AG09319 (cell line): ENCODE data around the gene CSAD.
"Not testable (repeated sequence)": the region's sequence is repeated elsewhere in the genome, so short reads cannot be mapped to it uniquely, and the experiment has no call there.

Experiments
- DNase-seq: peaks from one replicate; pipeline ENCODE4 v3.0.0-alpha.2; 2010; ENCODE audit warnings: low read depth; ENCODE audit errors: extremely low read depth
- TF ChIP-seq, protein P1 (sequence below): IDR thresholded peaks from 2 replicates; pipeline ENCODE4 v1.5.1; 2011; ENCODE audit warnings: low read depth, mild to moderate bottlenecking, inconsistent platforms, low read length, moderate library complexity

The CSAD gene

GRCh38 chr12:53208877-53209463, 28.2 kb upstream of the CSAD start:
- no peak for DNase-seq
- TF ChIP-seq, protein P1, sequence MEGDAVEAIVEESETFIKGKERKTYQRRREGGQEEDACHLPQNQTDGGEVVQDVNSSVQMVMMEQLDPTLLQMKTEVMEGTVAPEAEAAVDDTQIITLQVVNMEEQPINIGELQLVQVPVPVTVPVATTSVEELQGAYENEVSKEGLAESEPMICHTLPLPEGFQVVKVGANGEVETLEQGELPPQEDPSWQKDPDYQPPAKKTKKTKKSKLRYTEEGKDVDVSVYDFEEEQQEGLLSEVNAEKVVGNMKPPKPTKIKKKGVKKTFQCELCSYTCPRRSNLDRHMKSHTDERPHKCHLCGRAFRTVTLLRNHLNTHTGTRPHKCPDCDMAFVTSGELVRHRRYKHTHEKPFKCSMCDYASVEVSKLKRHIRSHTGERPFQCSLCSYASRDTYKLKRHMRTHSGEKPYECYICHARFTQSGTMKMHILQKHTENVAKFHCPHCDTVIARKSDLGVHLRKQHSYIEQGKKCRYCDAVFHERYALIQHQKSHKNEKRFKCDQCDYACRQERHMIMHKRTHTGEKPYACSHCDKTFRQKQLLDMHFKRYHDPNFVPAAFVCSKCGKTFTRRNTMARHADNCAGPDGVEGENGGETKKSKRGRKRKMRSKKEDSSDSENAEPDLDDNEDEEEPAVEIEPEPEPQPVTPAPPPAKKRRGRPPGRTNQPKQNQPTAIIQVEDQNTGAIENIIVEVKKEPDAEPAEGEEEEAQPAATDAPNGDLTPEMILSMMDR: no peak

- TF ChIP-seq, protein P1: no peak
- no peak for DNase-seq
Measured at GRCh38 chr12:53208435-53208834, 27.7 kb upstream of the CSAD start.

DNA sequence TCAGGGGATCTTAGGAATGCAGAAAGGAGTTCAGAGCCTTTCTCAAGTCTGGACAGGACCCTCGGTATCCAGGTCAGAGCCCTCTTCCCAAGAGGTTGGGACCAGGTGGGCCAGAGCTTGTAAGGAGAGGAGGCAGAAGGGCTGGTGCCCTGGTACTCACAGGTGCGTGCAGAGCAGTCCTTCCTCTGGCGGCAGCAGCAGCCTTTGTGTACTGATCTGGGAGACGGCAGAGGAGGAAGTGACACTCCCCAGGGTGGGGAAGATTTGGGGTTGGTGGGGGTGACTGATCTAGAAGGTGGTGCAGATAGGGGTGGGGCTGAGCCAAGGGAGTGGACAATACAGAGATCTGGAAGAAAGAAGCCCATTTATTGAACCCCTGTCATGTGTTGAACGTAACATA, 26.3 kb upstream of the CSAD start, which contains the start of gene ITGB7:
Gene ITGB7, minus strand, starts transcription at position 210 of the 400 bp plus-strand sequence. CDS start 6,808 bp downstream, outside the sequence.
- TF ChIP-seq, protein P1: no peak
- DNase-seq: no peak

DNA sequence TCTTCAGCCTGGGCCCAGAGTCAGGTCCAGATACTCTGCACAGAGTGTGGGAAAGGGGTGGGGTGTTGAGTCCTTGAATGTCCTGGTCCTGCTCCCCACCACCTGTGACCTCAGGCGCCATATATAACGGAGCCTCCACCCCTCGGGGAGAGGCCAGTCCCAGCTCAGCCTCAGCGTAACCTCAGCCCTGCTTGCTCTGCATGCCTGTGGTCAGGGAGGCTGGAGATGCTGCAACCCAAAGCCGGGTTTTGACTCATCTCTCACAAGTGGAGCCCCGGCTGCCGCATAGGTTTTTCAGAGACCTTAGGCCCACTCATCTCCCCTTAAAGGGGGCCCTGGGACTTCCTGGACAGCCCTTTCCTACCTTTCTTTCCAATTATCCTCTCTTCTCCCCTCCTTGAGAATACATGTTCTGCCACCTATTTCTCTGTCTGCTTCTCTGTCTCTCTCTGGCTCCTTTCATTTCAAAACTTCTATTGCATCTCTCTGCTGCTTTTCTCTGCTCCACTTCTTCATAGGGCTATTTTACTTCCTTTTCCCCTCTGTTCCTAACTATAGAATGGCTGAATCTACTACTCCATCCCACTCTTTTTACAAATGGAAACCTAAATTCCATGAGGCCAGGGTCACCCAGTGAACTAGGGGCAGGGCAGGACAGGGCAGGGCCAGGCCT, 25.2 kb upstream of the CSAD start:
- DNase-seq: no peak
- TF ChIP-seq, protein P1: no peak

DNA sequence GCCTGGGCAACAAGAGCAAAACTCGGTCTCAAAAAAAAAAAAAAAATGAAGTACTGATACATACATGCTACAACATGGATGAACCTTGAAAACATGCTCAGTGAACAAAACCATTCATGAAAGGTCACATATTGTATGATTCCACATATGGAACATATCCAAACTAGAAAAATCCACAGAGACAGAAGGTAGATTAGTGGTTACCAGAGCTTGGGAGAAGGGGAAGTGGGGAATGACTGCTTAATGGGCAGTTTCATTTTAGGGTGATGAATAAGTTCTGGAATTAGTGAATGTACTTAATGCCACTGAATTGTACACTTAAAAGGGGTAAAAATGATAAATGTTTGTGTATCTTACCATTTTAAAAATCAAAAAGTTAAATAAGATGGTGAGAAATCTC, 23.6 kb upstream of the CSAD start:
- TF ChIP-seq, protein P1: no peak
- DNase-seq: no peak

GRCh38 chr12:53202316-53202715, 21.6 kb upstream of the CSAD start:
- not testable (repeated sequence) for DNase-seq

DNA sequence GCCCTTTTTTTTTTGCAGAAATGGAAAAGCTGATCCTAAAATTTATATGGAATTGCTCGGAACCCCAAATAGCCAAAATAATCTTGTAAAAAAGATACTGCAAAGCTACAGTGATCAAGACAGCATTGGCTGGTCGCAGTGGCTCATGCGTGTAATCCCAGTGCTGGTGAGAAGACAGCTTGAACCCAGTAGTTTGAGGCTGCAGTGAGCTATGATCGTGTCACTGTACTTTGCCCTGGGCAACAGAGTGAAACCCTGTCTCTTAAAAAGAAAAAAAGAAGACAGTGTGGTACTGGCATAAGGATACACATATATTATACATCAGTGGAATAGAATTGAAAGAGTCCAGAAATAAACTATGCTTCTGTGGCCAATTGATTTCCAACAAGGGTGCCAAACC, 20.9 kb upstream of the CSAD start:
- DNase-seq: no peak
- TF ChIP-seq, protein P1: no peak

- DNase-seq: no peak
- TF ChIP-seq, protein P1: no peak
Measured at GRCh38 chr12:53201177-53201541, 20.4 kb upstream of the CSAD start.
